T follicular helper cell (primary cell): Measurements from ENCODE around the gene MEGF6.
"Not testable (repeated sequence)": the region's sequence is repeated elsewhere in the genome, so short reads cannot be mapped to it uniquely, and the experiment has no call there.

ENCODE experiments used
- DNase-seq: peaks from one replicate; pipeline ENCODE4 v3.0.0-alpha.2; 2020; ENCODE audit warnings: low read depth

The MEGF6 gene

GRCh38 chr1:3627515-3628253, 16.4 kb upstream of the MEGF6 start:
- DNase-seq = no peak

GRCh38 chr1:3626025-3626424, 14.7 kb upstream of the MEGF6 start:
- no peak for DNase-seq

GRCh38 chr1:3625151-3625907, 14.0 kb upstream of the MEGF6 start:
- no peak for DNase-seq

GRCh38 chr1:3624200-3625136, 13.2 kb upstream of the MEGF6 start, which contains the start of gene TPRG1L:
TSS of gene TPRG1L (plus strand) at chr1:3625015. CDS start at chr1:3625073, 58 bp downstream.
- DNase-seq = peak; percentile 98

GRCh38 chr1:3623441-3624199, 12.3 kb upstream of the MEGF6 start:
- DNase-seq = no peak

GRCh38 chr1:3622102-3622501, 10.8 kb upstream of the MEGF6 start:
- DNase-seq = not testable (repeated sequence)

- not testable (repeated sequence) for DNase-seq
Observed at GRCh38 chr1:3621151-3621671, 9.9 kb upstream of the MEGF6 start.

GRCh38 chr1:3620708-3621107, 9.4 kb upstream of the MEGF6 start:
- no peak for DNase-seq

- peak; percentile 68 for DNase-seq
Observed at GRCh38 chr1:3618881-3619671, 7.8 kb upstream of the MEGF6 start.

GRCh38 chr1:3618531-3618880, 7.2 kb upstream of the MEGF6 start:
- DNase-seq = no peak

- no peak for DNase-seq
Observed at GRCh38 chr1:3617806-3618345, 6.6 kb upstream of the MEGF6 start.

GRCh38 chr1:3616861-3617260, 5.6 kb upstream of the MEGF6 start:
- DNase-seq = no peak

- no peak for DNase-seq
Observed at GRCh38 chr1:3614755-3615742, 3.7 kb upstream of the MEGF6 start.

- no peak for DNase-seq
Observed at GRCh38 chr1:3612123-3612522, 815 bp upstream of the MEGF6 start.

- no peak for DNase-seq
Observed at GRCh38 chr1:3610527-3611169, 660 bp downstream of the MEGF6 start.

GRCh38 chr1:3609769-3610526, 1.4 kb downstream of the MEGF6 start:
- DNase-seq = no peak

- DNase-seq = no peak
Observed at GRCh38 chr1:3609016-3609768, 2.1 kb downstream of the MEGF6 start.
